ENCODE data around the gene SALL3. TPM values are rescaled to one million over a fixed set of nuclear protein-coding genes. Genes with fewer than 3 reads are reported as not detected.
"Not testable (repeated sequence)": the region's sequence is repeated elsewhere in the genome, so short reads cannot be mapped to it uniquely, and the experiment has no call there.

The SALL3 gene
- total and polyA plus RNA-seq, 5 donors from 2014 or later, result not detected

- peaks cover 10% of the 10 kb centered on the region for H3K27me3 Mint-ChIP-seq
- DNase-seq, result peak in 1 of 3 donors; percentile 12
- no peak overlapping the region for H3K4me3 Mint-ChIP-seq
- Histone ChIP-seq H3K4me1 (ENCODE audit: control insufficient read depth, insufficient read depth, low read length, poor library complexity, severe bottlenecking) (no peaks in the 10 kb centered on the region), H3K27ac (ENCODE audit: insufficient read depth, low read length, poor library complexity, severe bottlenecking) (no peak overlapping the region), H3K4me3 (ENCODE audit: low read depth, low read length) (no peak overlapping the region), H3K9me3 (ENCODE audit: control insufficient read depth in 2 of 2, low read length in 2 of 2) (no peaks in the 10 kb centered on the region), H3K36me3 (ENCODE audit: control insufficient read depth, insufficient read depth, low read length) (no peaks in the 10 kb centered on the region), H3K27me3 (ENCODE audit: control insufficient read depth, insufficient read depth, low read length) (no peaks in the 10 kb centered on the region)
- no peaks in the 10 kb centered on the region for H3K36me3 Mint-ChIP-seq
- no peak overlapping the region for H3K27ac Mint-ChIP-seq
- peaks cover 0 to 4% (median 0%) of the 10 kb centered on the region in 7 donors for H3K9me3 Mint-ChIP-seq
- ATAC-seq (ENCODE audit: low read depth in 2 of 2), result no peak
- no peaks in the 10 kb centered on the region for H3K4me1 Mint-ChIP-seq
Observed at GRCh38 chr18:78939105-78939504, 40.5 kb upstream of the SALL3 start.

GRCh38 chr18:78939734-78940494, 39.7 kb upstream of the SALL3 start:
- DNase-seq (no peak), ATAC-seq (ENCODE audit: low read depth in 2 of 2) (no peak)
- peaks cover 10% of the 10 kb centered on the region for H3K27me3 Mint-ChIP-seq
- H3K9me3 ChIP-seq (ENCODE audit: control insufficient read depth in 2 of 2, low read length in 2 of 2), result no peaks in the 10 kb centered on the region
- no peaks in the 10 kb centered on the region for H3K27me3 ChIP-seq (ENCODE audit: control insufficient read depth, insufficient read depth, low read length)
- H3K9me3 Mint-ChIP-seq, result peaks cover 0 to 4% (median 0%) of the 10 kb centered on the region in 7 donors
- no peaks in the 10 kb centered on the region for H3K4me1 ChIP-seq (ENCODE audit: control insufficient read depth, insufficient read depth, low read length, poor library complexity, severe bottlenecking)
- no peak overlapping the region for H3K4me3 Mint-ChIP-seq
- H3K4me3 ChIP-seq (ENCODE audit: low read depth, low read length), result no peak overlapping the region
- no peak overlapping the region for H3K27ac ChIP-seq (ENCODE audit: insufficient read depth, low read length, poor library complexity, severe bottlenecking)
- no peak overlapping the region for H3K27ac Mint-ChIP-seq
- H3K4me1 Mint-ChIP-seq, result no peaks in the 10 kb centered on the region
- H3K36me3 Mint-ChIP-seq, result no peaks in the 10 kb centered on the region
- H3K36me3 ChIP-seq (ENCODE audit: control insufficient read depth, insufficient read depth, low read length), result no peaks in the 10 kb centered on the region

GRCh38 chr18:78942236-78942635, 37.4 kb upstream of the SALL3 start:
- not testable (repeated sequence) for H3K27me3 Mint-ChIP-seq; H3K27ac Mint-ChIP-seq; H3K4me3 ChIP-seq (ENCODE audit: low read depth, low read length); DNase-seq; H3K36me3 ChIP-seq (ENCODE audit: control insufficient read depth, insufficient read depth, low read length); ATAC-seq (ENCODE audit: low read depth in 2 of 2); H3K4me1 Mint-ChIP-seq; H3K4me1 ChIP-seq (ENCODE audit: control insufficient read depth, insufficient read depth, low read length, poor library complexity, severe bottlenecking); H3K27ac ChIP-seq (ENCODE audit: insufficient read depth, low read length, poor library complexity, severe bottlenecking); H3K36me3 Mint-ChIP-seq; H3K9me3 Mint-ChIP-seq; H3K27me3 ChIP-seq (ENCODE audit: control insufficient read depth, insufficient read depth, low read length); H3K4me3 Mint-ChIP-seq; H3K9me3 ChIP-seq (ENCODE audit: control insufficient read depth in 2 of 2, low read length in 2 of 2)

GRCh38 chr18:78945628-78946027, 34.0 kb upstream of the SALL3 start:
- no peak for DNase-seq
- no peak overlapping the region for H3K4me3 ChIP-seq (ENCODE audit: low read depth, low read length)
- H3K4me1 Mint-ChIP-seq, result no peaks in the 10 kb centered on the region

GRCh38 chr18:78947291-78947690, 32.3 kb upstream of the SALL3 start:
- Histone ChIP-seq H3K36me3 (ENCODE audit: control insufficient read depth, insufficient read depth, low read length) (no peaks in the 10 kb centered on the region), H3K4me1 (ENCODE audit: control insufficient read depth, insufficient read depth, low read length, poor library complexity, severe bottlenecking) (no peaks in the 10 kb centered on the region), H3K4me3 (ENCODE audit: low read depth, low read length) (no peak overlapping the region), H3K9me3 (ENCODE audit: control insufficient read depth in 2 of 2, low read length in 2 of 2) (peaks cover 0 to 7% of the 10 kb centered on the region in 2 experiments), H3K27me3 (ENCODE audit: control insufficient read depth, insufficient read depth, low read length) (no peaks in the 10 kb centered on the region), H3K27ac (ENCODE audit: insufficient read depth, low read length, poor library complexity, severe bottlenecking) (no peak overlapping the region)
- DNase-seq (no peak), ATAC-seq (ENCODE audit: low read depth in 2 of 2) (no peak)
- Mint-ChIP-seq H3K4me1 (no peaks in the 10 kb centered on the region), H3K4me3 (no peak overlapping the region), H3K36me3 (no peaks in the 10 kb centered on the region), H3K27ac (no peak overlapping the region), H3K9me3 (peaks cover 0 to 6% (median 2%) of the 10 kb centered on the region in 7 donors), H3K27me3 (peaks cover 4% of the 10 kb centered on the region)

More at GRCh38 chr18:78945628-78946027, 34.0 kb upstream of the SALL3 start:
- H3K9me3 Mint-ChIP-seq, result peaks cover 0 to 4% (median 0%) of the 10 kb centered on the region in 7 donors
- Histone ChIP-seq H3K9me3 (ENCODE audit: control insufficient read depth in 2 of 2, low read length in 2 of 2) (no peaks in the 10 kb centered on the region), H3K36me3 (ENCODE audit: control insufficient read depth, insufficient read depth, low read length) (no peaks in the 10 kb centered on the region), H3K27me3 (ENCODE audit: control insufficient read depth, insufficient read depth, low read length) (no peaks in the 10 kb centered on the region), H3K4me1 (ENCODE audit: control insufficient read depth, insufficient read depth, low read length, poor library complexity, severe bottlenecking) (no peaks in the 10 kb centered on the region), H3K27ac (ENCODE audit: insufficient read depth, low read length, poor library complexity, severe bottlenecking) (no peak overlapping the region)
- no peak for ATAC-seq (ENCODE audit: low read depth in 2 of 2)
- no peak overlapping the region for H3K4me3 Mint-ChIP-seq
- H3K36me3 Mint-ChIP-seq, result no peaks in the 10 kb centered on the region
- peaks cover 4% of the 10 kb centered on the region for H3K27me3 Mint-ChIP-seq
- no peak overlapping the region for H3K27ac Mint-ChIP-seq

- Mint-ChIP-seq H3K4me1 (no peaks in the 10 kb centered on the region), H3K9me3 (peaks cover 0 to 6% (median 2%) of the 10 kb centered on the region in 7 donors), H3K27ac (peak overlapping the region in 1 of 3 donors; percentile 20), H3K4me3 (no peak overlapping the region), H3K27me3 (peaks cover 4% of the 10 kb centered on the region), H3K36me3 (no peaks in the 10 kb centered on the region)
- H3K27ac ChIP-seq (ENCODE audit: insufficient read depth, low read length, poor library complexity, severe bottlenecking), result no peak overlapping the region
- H3K4me3 ChIP-seq (ENCODE audit: low read depth, low read length), result no peak overlapping the region
- no peaks in the 10 kb centered on the region for H3K36me3 ChIP-seq (ENCODE audit: control insufficient read depth, insufficient read depth, low read length)
- no peaks in the 10 kb centered on the region for H3K27me3 ChIP-seq (ENCODE audit: control insufficient read depth, insufficient read depth, low read length)
- DNase-seq, result no peak
- peaks cover 0 to 7% of the 10 kb centered on the region in 2 experiments for H3K9me3 ChIP-seq (ENCODE audit: control insufficient read depth in 2 of 2, low read length in 2 of 2)
- H3K4me1 ChIP-seq (ENCODE audit: control insufficient read depth, insufficient read depth, low read length, poor library complexity, severe bottlenecking), result no peaks in the 10 kb centered on the region
- ATAC-seq (ENCODE audit: low read depth in 2 of 2), result no peak
Observed at GRCh38 chr18:78948221-78948620, 31.4 kb upstream of the SALL3 start.

GRCh38 chr18:78948707-78949106, 30.9 kb upstream of the SALL3 start:
- no peak overlapping the region for H3K27ac ChIP-seq (ENCODE audit: insufficient read depth, low read length, poor library complexity, severe bottlenecking)
- H3K27me3 Mint-ChIP-seq, result peaks cover 4% of the 10 kb centered on the region
- H3K27ac Mint-ChIP-seq, result no peak overlapping the region
- H3K9me3 Mint-ChIP-seq, result peaks cover 0 to 5% (median 2%) of the 10 kb centered on the region in 7 donors
- no peaks in the 10 kb centered on the region for H3K27me3 ChIP-seq (ENCODE audit: control insufficient read depth, insufficient read depth, low read length)
- no peak for ATAC-seq (ENCODE audit: low read depth in 2 of 2)
- no peaks in the 10 kb centered on the region for H3K4me1 ChIP-seq (ENCODE audit: control insufficient read depth, insufficient read depth, low read length, poor library complexity, severe bottlenecking)
- H3K4me3 ChIP-seq (ENCODE audit: low read depth, low read length), result no peak overlapping the region
- no peak for DNase-seq
- H3K9me3 ChIP-seq (ENCODE audit: control insufficient read depth in 2 of 2, low read length in 2 of 2), result peaks cover 0 to 7% of the 10 kb centered on the region in 2 experiments
- no peak overlapping the region for H3K4me3 Mint-ChIP-seq
- H3K36me3 Mint-ChIP-seq, result no peaks in the 10 kb centered on the region
- H3K36me3 ChIP-seq (ENCODE audit: control insufficient read depth, insufficient read depth, low read length), result no peaks in the 10 kb centered on the region
- H3K4me1 Mint-ChIP-seq, result no peaks in the 10 kb centered on the region

GRCh38 chr18:78949216-78949615, 30.4 kb upstream of the SALL3 start:
- Histone ChIP-seq H3K4me1 (ENCODE audit: control insufficient read depth, insufficient read depth, low read length, poor library complexity, severe bottlenecking) (no peaks in the 10 kb centered on the region), H3K36me3 (ENCODE audit: control insufficient read depth, insufficient read depth, low read length) (no peaks in the 10 kb centered on the region), H3K27ac (ENCODE audit: insufficient read depth, low read length, poor library complexity, severe bottlenecking) (no peak overlapping the region), H3K4me3 (ENCODE audit: low read depth, low read length) (no peak overlapping the region), H3K9me3 (ENCODE audit: control insufficient read depth in 2 of 2, low read length in 2 of 2) (peaks cover 0 to 7% of the 10 kb centered on the region in 2 experiments), H3K27me3 (ENCODE audit: control insufficient read depth, insufficient read depth, low read length) (no peaks in the 10 kb centered on the region)
- no peak for ATAC-seq (ENCODE audit: low read depth in 2 of 2)
- Mint-ChIP-seq H3K27me3 (peaks cover 4% of the 10 kb centered on the region), H3K36me3 (no peaks in the 10 kb centered on the region), H3K4me3 (no peak overlapping the region), H3K9me3 (peaks cover 0 to 6% (median 2%) of the 10 kb centered on the region in 7 donors), H3K4me1 (no peaks in the 10 kb centered on the region), H3K27ac (no peak overlapping the region)
- DNase-seq, result no peak

Data from CD4-positive, CD25-positive, alpha-beta regulatory T cell (primary cell).